PFSK-1 (cell line): ENCODE measurements around the gene KRTAP6-2.

ENCODE experiments used
- FOXP2 ChIP-seq: optimal IDR thresholded peaks from 2 replicates; pipeline ENCODE3; 2011; ENCODE audit warnings: borderline replicate concordance, control low read depth, inconsistent platforms; ENCODE audit not compliant: insufficient read depth; ENCODE audit errors: extremely low read length, extremely low read depth
- POLR2AphosphoS5 ChIP-seq: IDR thresholded peaks from 2 replicates; pipeline ENCODE4 v1.6.1; 2012; ENCODE audit warnings: low read depth, mild to moderate bottlenecking, control low read depth, low read length, moderate library complexity
- SIN3A ChIP-seq: IDR thresholded peaks from 2 replicates; pipeline ENCODE4 v1.6.1; 2012; ENCODE audit warnings: mild to moderate bottlenecking, low read length, moderate library complexity, borderline replicate concordance; ENCODE audit not compliant: insufficient read depth
- TAF1 ChIP-seq: IDR thresholded peaks from 2 replicates; pipeline ENCODE4 v1.6.1; 2012; ENCODE audit warnings: low read length, control low read depth, borderline replicate concordance; ENCODE audit not compliant: insufficient read depth
- TF ChIP-seq, protein P1 (sequence below), 2 experiments: IDR thresholded peaks; 2 replicates each; pipeline versions ENCODE4 v1.6.1 to v1.8.0; 2011 to 2012; ENCODE audit warnings: low read depth in 2 of 2, low read length in 2 of 2, control low read depth in 1 of 2, inconsistent platforms in 1 of 2, mild to moderate bottlenecking in 1 of 2, moderate library complexity in 1 of 2; ENCODE audit not compliant: insufficient read depth in 1 of 2

DNA sequence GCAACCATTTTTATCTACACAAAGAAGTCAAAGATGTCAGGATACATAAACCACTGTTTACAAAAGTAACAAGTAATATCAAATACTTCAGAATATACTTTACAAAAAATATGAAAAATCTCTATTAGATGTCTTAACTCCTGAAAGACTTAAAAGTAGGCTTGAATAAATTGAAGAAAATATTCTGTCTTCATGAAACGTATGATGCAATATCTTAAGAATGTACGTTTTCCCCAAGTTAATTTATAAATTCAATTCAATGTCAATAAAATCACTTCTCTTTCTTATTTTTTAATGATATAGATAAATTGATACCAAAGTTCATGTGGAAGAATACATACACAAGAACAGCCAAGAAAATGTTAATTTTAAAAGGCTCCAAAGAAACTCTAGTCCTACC, 43.6 kb downstream of the KRTAP6-2 start:
- TF ChIP-seq POLR2AphosphoS5 (no peak), SIN3A (no peak), TAF1 (no peak), FOXP2 (no peak)
- TF ChIP-seq, protein P1, sequence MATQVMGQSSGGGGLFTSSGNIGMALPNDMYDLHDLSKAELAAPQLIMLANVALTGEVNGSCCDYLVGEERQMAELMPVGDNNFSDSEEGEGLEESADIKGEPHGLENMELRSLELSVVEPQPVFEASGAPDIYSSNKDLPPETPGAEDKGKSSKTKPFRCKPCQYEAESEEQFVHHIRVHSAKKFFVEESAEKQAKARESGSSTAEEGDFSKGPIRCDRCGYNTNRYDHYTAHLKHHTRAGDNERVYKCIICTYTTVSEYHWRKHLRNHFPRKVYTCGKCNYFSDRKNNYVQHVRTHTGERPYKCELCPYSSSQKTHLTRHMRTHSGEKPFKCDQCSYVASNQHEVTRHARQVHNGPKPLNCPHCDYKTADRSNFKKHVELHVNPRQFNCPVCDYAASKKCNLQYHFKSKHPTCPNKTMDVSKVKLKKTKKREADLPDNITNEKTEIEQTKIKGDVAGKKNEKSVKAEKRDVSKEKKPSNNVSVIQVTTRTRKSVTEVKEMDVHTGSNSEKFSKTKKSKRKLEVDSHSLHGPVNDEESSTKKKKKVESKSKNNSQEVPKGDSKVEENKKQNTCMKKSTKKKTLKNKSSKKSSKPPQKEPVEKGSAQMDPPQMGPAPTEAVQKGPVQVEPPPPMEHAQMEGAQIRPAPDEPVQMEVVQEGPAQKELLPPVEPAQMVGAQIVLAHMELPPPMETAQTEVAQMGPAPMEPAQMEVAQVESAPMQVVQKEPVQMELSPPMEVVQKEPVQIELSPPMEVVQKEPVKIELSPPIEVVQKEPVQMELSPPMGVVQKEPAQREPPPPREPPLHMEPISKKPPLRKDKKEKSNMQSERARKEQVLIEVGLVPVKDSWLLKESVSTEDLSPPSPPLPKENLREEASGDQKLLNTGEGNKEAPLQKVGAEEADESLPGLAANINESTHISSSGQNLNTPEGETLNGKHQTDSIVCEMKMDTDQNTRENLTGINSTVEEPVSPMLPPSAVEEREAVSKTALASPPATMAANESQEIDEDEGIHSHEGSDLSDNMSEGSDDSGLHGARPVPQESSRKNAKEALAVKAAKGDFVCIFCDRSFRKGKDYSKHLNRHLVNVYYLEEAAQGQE (IDR thresholded peaks at IDR 0.05; ENCODE audit: insufficient read depth in 1 of 2, low read depth in 2 of 2, low read length in 2 of 2): no peak
